Measurements from ENCODE around the gene SLC30A10. TPM values are rescaled to one million over a fixed set of nuclear protein-coding genes. Genes with fewer than 3 reads are reported as not detected.

Gene SLC30A10
- total RNA-seq, 1 experiment from 2014 or later, result 0.26 TPM

- TF ChIP-seq ZNF219 (CRISPR knock-in tag; IDR thresholded peaks at IDR 0.05; ENCODE audit: borderline replicate concordance), result no peak
- peak; percentile 15; the same call in 1 of the 2 replicates for TF ChIP-seq MAX (CRISPR knock-in tag; IDR thresholded peaks at IDR 0.05)
- no peak for TF ChIP-seq GTF2I (CRISPR knock-in tag; conservative IDR thresholded peaks at IDR 0.05)
- ChIA-PET CTCF (no interaction called here), POLR2A (interaction anchor here (1.3 kb wide), 1 partner anchor 89 kb away, joined by 3 read pairs; no protein-coding TSS in a partner anchor)
- DNase-seq (ENCODE audit: low spot score) (no peak), ATAC-seq (no peak; the same call in 1 of the 2 replicates)
- H3K9me3 Mint-ChIP-seq, result no peaks in the 10 kb centered on the region
- peaks cover 38% of the 10 kb centered on the region for H3K27me3 Mint-ChIP-seq (ENCODE audit: low read depth)
- peak overlapping the region; percentile 83 for H3K4me3 Mint-ChIP-seq
- H3K27ac Mint-ChIP-seq, result no peak overlapping the region
- peaks cover 17% of the 10 kb centered on the region for H3K4me1 Mint-ChIP-seq
- no peaks in the 10 kb centered on the region for H3K36me3 Mint-ChIP-seq
These were observed 398 bp upstream of the SLC30A10 start for GRCh38 chr1:219928791-219929118.

GRCh38 chr1:219927298-219927955 lies 930 bp downstream of the SLC30A10 start:
- H3K9me3 Mint-ChIP-seq, result no peaks in the 10 kb centered on the region
- ATAC-seq, result no peak; the same call in 1 of the 2 replicates
- POLR2A ChIA-PET, result interaction anchor here (1.3 to 1.7 kb wide), 2 partner anchors 88 to 93 kb away, joined by 3 to 5 read pairs; no protein-coding TSS in a partner anchor
- peaks cover 38% of the 10 kb centered on the region for H3K27me3 Mint-ChIP-seq (ENCODE audit: low read depth)
- no peak for DNase-seq (ENCODE audit: low spot score)
- TF ChIP-seq ETV6 (CRISPR knock-in tag; IDR thresholded peaks at IDR 0.05) (no peak), GABPB1 (CRISPR knock-in tag; IDR thresholded peaks at IDR 0.05) (peak; percentile 91)
- H3K4me1 Mint-ChIP-seq, result peaks cover 17% of the 10 kb centered on the region
- CTCF ChIA-PET, result no interaction called here
- peak overlapping the region; percentile 83 for H3K4me3 Mint-ChIP-seq
- no peaks in the 10 kb centered on the region for H3K36me3 Mint-ChIP-seq
- H3K27ac Mint-ChIP-seq, result no peak overlapping the region

GRCh38 chr1:219926363-219926998 lies 1.9 kb downstream of the SLC30A10 start:
- ATAC-seq, result no peak
- Mint-ChIP-seq H3K27me3 (ENCODE audit: low read depth) (peaks cover 38% of the 10 kb centered on the region), H3K4me1 (peaks cover 17% of the 10 kb centered on the region), H3K36me3 (no peaks in the 10 kb centered on the region), H3K9me3 (no peaks in the 10 kb centered on the region), H3K27ac (no peak overlapping the region), H3K4me3 (no peak overlapping the region)
- TF ChIP-seq CBFB (CRISPR knock-in tag; IDR thresholded peaks at IDR 0.05; ENCODE audit: low read depth) (no peak), AR (CRISPR knock-in tag; IDR thresholded peaks at IDR 0.05) (no peak), GRHL2 (CRISPR knock-in tag; IDR thresholded peaks at IDR 0.05; ENCODE audit: insufficient replicate concordance, severe bottlenecking) (no peak), GABPB1 (CRISPR knock-in tag; IDR thresholded peaks at IDR 0.05) (peak; percentile 99), ATF2 (CRISPR knock-in tag; IDR thresholded peaks at IDR 0.05; ENCODE audit: borderline replicate concordance, low read depth) (no peak)
- no peak for DNase-seq (ENCODE audit: low spot score)
- CTCF ChIA-PET, result no interaction called here
- POLR2A ChIA-PET, result interaction anchor here (1.7 kb wide), 1 partner anchor 92 kb away, joined by 5 read pairs; no protein-coding TSS in a partner anchor

- no peak overlapping the region for H3K27ac Mint-ChIP-seq
- H3K9me3 Mint-ChIP-seq, result no peaks in the 10 kb centered on the region
- no peak overlapping the region for H3K4me3 Mint-ChIP-seq
- no peaks in the 10 kb centered on the region for H3K36me3 Mint-ChIP-seq
- no peak for DNase-seq (ENCODE audit: low spot score)
- peaks cover 13% of the 10 kb centered on the region for H3K4me1 Mint-ChIP-seq
- CTCF ChIA-PET, result no interaction called here
- no peak for TF ChIP-seq USF1 (CRISPR knock-in tag; IDR thresholded peaks at IDR 0.05)
- TF ChIP-seq MAX (CRISPR knock-in tag; IDR thresholded peaks at IDR 0.05), result no peak
- TF ChIP-seq ZNF396 (CRISPR knock-in tag; IDR thresholded peaks at IDR 0.05; ENCODE audit: borderline replicate concordance), result no peak
- TF ChIP-seq ZNF263 (CRISPR knock-in tag; IDR thresholded peaks at IDR 0.05; ENCODE audit: low read depth), result no peak
- TF ChIP-seq FOXP1 (CRISPR knock-in tag; IDR thresholded peaks at IDR 0.05; ENCODE audit: borderline replicate concordance), result no peak
- no peak for TF ChIP-seq ZNF425 (CRISPR knock-in tag; conservative IDR thresholded peaks at IDR 0.05)
- no peak for TF ChIP-seq NR3C1 (CRISPR knock-in tag; conservative IDR thresholded peaks at IDR 0.05; ENCODE audit: low read depth)
- H3K27me3 Mint-ChIP-seq (ENCODE audit: low read depth), result peaks cover 34% of the 10 kb centered on the region
- POLR2A ChIA-PET, result no interaction called here
- no peak for ATAC-seq
These were observed 4.0 kb downstream of the SLC30A10 start for GRCh38 chr1:219924342-219924741.

Measured in WTC11 (cell line).